Left ventricle myocardium inferior (tissue), 1 donor: Measurements from ENCODE around the gene AASDH. TPM values are rescaled to one million over a fixed set of nuclear protein-coding genes. Genes with fewer than 3 reads are reported as not detected.

Experiments used
- DNase-seq: peaks from one replicate; pipeline ENCODE4 v3.0.0-alpha.2; 2020
- H3K27ac ChIP-seq: fragments of 200-600 bp; replicated peaks from 2 replicates; pipeline ENCODE4 v1.8.0; 2021
- H3K27me3 ChIP-seq: fragments of 200-600 bp; 2 replicates; pipeline ENCODE4 v1.8.0; 2021; ENCODE audit warnings: low read depth
- H3K36me3 ChIP-seq: fragments of 200-600 bp; 2 replicates; pipeline ENCODE4 v1.8.0; 2021
- H3K4me1 ChIP-seq: fragments of 200-600 bp; 2 replicates; pipeline ENCODE4 v1.8.0; 2021
- H3K4me3 ChIP-seq: fragments of 200-600 bp; 2 replicates; pipeline ENCODE4 v1.8.0; 2021; ENCODE audit warnings: mild to moderate bottlenecking, moderate library complexity
- H3K9me3 ChIP-seq: fragments of 200-600 bp; replicated peaks from 2 replicates; pipeline ENCODE4 v1.8.0; 2021
- intact Hi-C: fragments of 100-400 bp; cut with micrococcal nuclease; formaldehyde crosslinking; loops from one replicate; pipeline ENCODE4 v1.11.0; 2022
- total RNA-seq: library from RNA; stranded (reverse); fragmentation: NEBNext Ultra II Directional; extraction: Animal tissue kit (Norgen Biotek cat#: 25700); gene quantifications from one replicate; pipeline ENCODE4 v1.2.1, GENCODE V29; 2021
- TF ChIP-seq, protein P1 (sequence below): fragments of 200-600 bp; IDR thresholded peaks from 2 replicates; pipeline ENCODE4 v1.8.0; 2021; ENCODE audit warnings: antibody characterized with exemption, mild to moderate bottlenecking, borderline replicate concordance
- donor health status: DM: no; HTN: yes; CAD: no; lungs with severe emphysema.

AASDH gene
- total RNA-seq, 1 donor from 2014 or later, result 6.9 TPM

DNA sequence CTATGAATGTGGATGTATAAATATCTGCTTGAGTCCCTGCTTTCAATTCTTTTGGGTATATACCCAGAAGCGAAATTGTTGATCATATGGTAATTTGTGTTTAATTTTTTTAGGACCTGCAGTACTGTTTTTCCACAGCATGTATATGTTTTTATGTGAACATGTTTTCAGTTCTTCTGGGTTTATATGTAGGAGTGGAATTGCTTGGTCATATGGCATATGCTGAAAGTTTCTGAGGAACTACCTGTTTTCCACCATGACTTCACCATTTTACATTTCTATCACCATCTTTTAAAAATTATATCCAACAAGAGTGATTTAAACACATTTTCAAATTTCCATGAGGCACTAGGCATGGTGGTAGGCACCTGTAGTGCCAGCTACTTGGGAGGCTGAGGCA, 39.9 kb upstream of the AASDH start:
- Histone ChIP-seq H3K36me3 (no peaks in the 10 kb centered on the region), H3K27ac (no peak overlapping the region), H3K27me3 (no peaks in the 10 kb centered on the region), H3K4me1 (peaks cover 13% of the 10 kb centered on the region), H3K4me3 (no peak overlapping the region), H3K9me3 (no peaks in the 10 kb centered on the region)
- TF ChIP-seq, protein P1, sequence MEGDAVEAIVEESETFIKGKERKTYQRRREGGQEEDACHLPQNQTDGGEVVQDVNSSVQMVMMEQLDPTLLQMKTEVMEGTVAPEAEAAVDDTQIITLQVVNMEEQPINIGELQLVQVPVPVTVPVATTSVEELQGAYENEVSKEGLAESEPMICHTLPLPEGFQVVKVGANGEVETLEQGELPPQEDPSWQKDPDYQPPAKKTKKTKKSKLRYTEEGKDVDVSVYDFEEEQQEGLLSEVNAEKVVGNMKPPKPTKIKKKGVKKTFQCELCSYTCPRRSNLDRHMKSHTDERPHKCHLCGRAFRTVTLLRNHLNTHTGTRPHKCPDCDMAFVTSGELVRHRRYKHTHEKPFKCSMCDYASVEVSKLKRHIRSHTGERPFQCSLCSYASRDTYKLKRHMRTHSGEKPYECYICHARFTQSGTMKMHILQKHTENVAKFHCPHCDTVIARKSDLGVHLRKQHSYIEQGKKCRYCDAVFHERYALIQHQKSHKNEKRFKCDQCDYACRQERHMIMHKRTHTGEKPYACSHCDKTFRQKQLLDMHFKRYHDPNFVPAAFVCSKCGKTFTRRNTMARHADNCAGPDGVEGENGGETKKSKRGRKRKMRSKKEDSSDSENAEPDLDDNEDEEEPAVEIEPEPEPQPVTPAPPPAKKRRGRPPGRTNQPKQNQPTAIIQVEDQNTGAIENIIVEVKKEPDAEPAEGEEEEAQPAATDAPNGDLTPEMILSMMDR, result no peak
- no peak for DNase-seq
- intact Hi-C loops, result no loop called here

DNA sequence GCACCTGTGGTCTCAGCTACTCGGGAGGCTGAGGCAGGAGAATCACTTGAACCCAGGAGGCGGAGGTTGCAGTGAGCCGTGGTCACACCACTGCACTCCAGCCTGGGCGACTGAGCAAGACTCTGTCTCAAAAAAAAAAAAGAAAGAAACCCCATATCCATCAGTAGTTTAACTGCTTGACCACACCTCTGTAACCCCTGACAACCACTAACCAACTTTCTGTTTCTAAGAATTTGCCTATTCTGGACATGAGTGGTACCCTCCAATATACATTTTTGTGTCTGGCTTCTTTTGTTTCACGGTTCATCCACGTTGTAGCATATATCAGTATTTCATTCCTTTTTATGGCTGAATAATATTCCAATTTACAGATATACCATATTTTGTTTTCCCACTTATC, 39.0 kb upstream of the AASDH start:
- intact Hi-C loops, result no loop called here
- Histone ChIP-seq H3K36me3 (no peaks in the 10 kb centered on the region), H3K4me3 (no peak overlapping the region), H3K27ac (no peak overlapping the region), H3K9me3 (no peaks in the 10 kb centered on the region), H3K27me3 (no peaks in the 10 kb centered on the region), H3K4me1 (peaks cover 13% of the 10 kb centered on the region)
- DNase-seq, result no peak
- TF ChIP-seq, protein P1, result no peak

DNA sequence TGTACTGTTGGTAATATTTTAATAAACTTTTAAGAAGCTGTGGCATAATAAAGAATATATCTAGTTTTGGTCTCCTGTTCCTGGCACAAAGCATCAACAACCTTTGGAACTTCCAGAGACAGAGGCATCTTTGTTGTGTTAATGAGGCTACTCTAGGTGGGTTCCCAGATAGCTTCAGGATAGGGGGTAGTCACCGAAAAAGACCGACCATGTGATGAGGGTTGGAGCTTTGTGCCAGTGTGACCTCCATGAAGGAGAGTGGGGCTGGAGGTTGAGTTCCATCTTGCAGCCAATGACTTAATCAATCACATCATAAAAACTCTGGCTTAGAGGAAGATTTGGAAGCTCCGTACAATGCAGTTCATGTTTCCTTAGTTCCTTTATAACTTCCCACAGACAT, 38.2 kb upstream of the AASDH start:
- DNase-seq, result no peak
- no peaks in the 10 kb centered on the region for H3K9me3 ChIP-seq
- H3K27me3 ChIP-seq, result no peaks in the 10 kb centered on the region
- no peak overlapping the region for H3K4me3 ChIP-seq
- H3K4me1 ChIP-seq, result peaks cover 13% of the 10 kb centered on the region
- intact Hi-C loops, result no loop called here
- no peaks in the 10 kb centered on the region for H3K36me3 ChIP-seq
- TF ChIP-seq, protein P1, result no peak
- no peak overlapping the region for H3K27ac ChIP-seq

DNA sequence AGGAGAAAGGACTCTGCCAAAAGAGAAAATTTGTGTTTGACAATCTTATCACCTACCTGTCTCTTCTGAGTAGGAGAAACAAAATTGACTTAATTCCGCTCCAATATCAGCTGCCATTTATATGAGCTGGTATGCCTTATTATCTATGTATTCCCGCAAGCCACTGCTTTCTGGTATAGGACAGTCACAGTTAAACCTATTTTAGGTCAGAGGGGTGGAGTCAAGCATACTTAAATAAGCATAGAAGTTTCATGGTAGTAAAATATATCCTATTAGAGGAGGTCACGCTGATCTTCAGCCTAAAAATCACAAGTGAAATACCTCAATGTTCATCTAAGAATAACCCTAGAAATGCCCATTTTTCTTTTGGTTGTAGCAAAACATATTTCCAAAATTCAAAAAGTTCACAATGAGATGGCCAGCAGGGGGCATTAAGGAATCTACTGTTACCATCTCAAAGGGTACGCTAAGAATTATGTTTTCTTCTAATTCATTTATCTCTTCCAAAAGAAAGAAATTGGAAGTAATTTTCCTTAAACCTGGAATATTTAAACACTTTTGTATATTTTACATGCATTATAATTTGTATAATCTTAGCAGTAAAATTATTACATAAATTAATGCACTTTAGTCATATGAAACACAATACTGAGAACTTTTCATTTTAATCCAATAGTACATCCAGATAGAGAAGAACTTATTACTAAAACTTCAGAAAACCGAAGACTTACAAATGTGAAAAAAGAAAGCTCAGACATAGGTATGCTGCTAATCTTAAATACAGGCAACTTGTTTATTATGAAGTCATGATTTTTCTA, 37.6 kb upstream of the AASDH start:
- H3K4me3 ChIP-seq, result peak overlapping the region; percentile 48
- no peaks in the 10 kb centered on the region for H3K27me3 ChIP-seq
- peaks cover 13% of the 10 kb centered on the region for H3K4me1 ChIP-seq
- TF ChIP-seq, protein P1, result peak; percentile 71
- H3K36me3 ChIP-seq, result no peaks in the 10 kb centered on the region
- DNase-seq, result no peak
- H3K9me3 ChIP-seq, result no peaks in the 10 kb centered on the region
- no peak overlapping the region for H3K27ac ChIP-seq
- intact Hi-C loops, result no loop called here

DNA sequence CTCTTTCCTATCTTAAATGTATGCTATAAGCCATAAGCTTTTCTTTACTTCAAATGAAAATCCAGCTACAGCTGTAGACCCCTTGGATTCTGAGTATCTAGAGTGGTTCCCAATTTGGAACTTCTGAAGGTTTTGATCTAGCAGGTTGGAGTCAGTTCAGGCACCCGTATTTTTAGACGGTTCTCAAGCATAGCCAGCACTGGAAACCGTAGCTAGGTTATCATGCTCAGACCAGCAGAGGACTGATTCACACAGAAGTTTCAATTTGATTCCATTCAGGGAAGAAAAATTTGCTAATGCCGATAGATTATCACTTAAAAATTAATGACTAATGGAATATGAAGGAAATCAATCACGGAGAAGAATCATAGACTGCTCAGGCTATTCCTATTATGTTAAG, 36.9 kb upstream of the AASDH start:
- Histone ChIP-seq H3K9me3 (no peaks in the 10 kb centered on the region), H3K36me3 (no peaks in the 10 kb centered on the region), H3K27ac (no peak overlapping the region), H3K27me3 (no peaks in the 10 kb centered on the region), H3K4me3 (peak overlapping the region; percentile 48), H3K4me1 (peaks cover 13% of the 10 kb centered on the region)
- DNase-seq, result no peak
- TF ChIP-seq, protein P1, result no peak
- intact Hi-C loops, result no loop called here
